ENCODE results near the gene UQCC3.
"Not testable (repeated sequence)": the region's sequence is repeated elsewhere in the genome, so short reads cannot be mapped to it uniquely, and the experiment has no call there.

The UQCC3 gene

DNA sequence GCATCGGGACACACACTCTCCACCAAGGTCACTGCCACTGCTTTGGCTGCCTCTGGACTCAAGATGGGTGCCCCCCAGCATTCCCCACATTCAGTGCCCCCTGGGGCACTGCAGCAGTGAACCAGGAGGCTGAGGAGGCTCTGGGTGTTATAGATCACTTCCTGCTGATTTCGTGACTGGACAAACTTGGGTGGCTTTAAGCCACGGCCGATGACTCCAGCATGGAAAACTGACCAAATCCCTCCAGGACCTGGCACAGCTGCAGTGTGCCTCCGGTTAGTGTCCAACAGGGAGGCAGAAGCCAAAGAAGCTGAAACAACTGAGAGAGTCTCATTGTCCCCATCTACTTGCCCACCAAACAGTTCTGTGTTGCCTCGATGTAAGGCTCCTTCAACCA, 23.9 kb upstream of the UQCC3 start:
- ATAC-seq (ENCODE audit: low read depth) = no peak
- H3K27ac ChIP-seq (ENCODE audit: poor library complexity, severe bottlenecking) = peak overlapping the region; percentile 69

DNA sequence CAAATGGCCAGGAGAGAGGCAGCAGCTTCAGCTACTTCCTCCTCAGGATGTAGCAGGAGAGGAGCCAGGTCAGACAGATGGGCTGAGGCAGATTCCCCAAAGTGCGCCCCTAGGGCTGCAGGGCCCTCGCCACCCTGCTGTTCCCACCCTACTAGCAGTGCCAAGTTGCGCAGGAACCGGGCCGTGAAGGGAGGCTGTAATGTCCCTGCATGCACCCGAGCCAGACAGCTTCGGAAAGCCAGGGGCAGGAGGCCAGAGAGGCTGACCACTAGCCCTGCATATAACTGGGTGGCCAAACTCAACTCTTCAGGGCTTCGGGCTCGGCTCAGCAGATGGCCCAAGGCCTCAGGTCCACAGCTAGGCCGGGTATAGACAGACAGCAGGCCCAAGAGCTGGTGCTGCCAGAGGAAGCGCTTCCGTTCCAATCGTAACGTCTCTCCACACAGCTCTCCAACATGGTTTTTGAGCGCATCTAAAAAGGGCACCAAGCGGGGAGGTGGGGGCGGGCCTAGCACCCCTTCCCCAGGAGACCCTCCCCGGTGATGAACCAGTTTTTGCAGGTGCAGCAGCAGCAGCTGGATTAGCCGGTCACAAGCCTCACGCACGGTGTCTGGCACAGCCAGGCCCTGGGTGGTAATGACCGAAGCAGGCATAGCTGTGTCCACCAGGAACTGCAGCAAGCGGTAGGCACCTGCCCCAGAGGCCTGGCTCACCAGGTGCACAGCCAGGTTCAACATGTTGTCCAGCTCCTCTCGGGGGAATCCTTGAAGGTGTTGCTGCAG, 23.1 kb upstream of the UQCC3 start:
- Histone ChIP-seq H3K27ac (ENCODE audit: poor library complexity, severe bottlenecking) (no peak overlapping the region), H3K9me3 (ENCODE audit: severe bottlenecking) (no peaks in the 10 kb centered on the region), H3K4me1 (ENCODE audit: insufficient read depth, poor library complexity, severe bottlenecking) (no peaks in the 10 kb centered on the region), H3K27me3 (ENCODE audit: insufficient read depth, poor library complexity, severe bottlenecking) (no peaks in the 10 kb centered on the region), H3K4me3 (ENCODE audit: severe bottlenecking) (no peak overlapping the region), H3K36me3 (ENCODE audit: low read depth) (peaks cover 38% of the 10 kb centered on the region)
- DNase-seq (ENCODE audit: low spot score) (no peak), ATAC-seq (ENCODE audit: low read depth) (no peak)
- TF ChIP-seq, protein P1, sequence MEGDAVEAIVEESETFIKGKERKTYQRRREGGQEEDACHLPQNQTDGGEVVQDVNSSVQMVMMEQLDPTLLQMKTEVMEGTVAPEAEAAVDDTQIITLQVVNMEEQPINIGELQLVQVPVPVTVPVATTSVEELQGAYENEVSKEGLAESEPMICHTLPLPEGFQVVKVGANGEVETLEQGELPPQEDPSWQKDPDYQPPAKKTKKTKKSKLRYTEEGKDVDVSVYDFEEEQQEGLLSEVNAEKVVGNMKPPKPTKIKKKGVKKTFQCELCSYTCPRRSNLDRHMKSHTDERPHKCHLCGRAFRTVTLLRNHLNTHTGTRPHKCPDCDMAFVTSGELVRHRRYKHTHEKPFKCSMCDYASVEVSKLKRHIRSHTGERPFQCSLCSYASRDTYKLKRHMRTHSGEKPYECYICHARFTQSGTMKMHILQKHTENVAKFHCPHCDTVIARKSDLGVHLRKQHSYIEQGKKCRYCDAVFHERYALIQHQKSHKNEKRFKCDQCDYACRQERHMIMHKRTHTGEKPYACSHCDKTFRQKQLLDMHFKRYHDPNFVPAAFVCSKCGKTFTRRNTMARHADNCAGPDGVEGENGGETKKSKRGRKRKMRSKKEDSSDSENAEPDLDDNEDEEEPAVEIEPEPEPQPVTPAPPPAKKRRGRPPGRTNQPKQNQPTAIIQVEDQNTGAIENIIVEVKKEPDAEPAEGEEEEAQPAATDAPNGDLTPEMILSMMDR (IDR thresholded peaks at IDR 0.05; ENCODE audit: poor library complexity, severe bottlenecking) = no peak

More for the DNA sequence above, 23.9 kb upstream of the UQCC3 start:
- H3K27me3 ChIP-seq (ENCODE audit: insufficient read depth, poor library complexity, severe bottlenecking) = no peaks in the 10 kb centered on the region
- H3K4me3 ChIP-seq (ENCODE audit: severe bottlenecking) = no peak overlapping the region
- H3K9me3 ChIP-seq (ENCODE audit: severe bottlenecking) = no peaks in the 10 kb centered on the region
- H3K36me3 ChIP-seq (ENCODE audit: low read depth) = peaks cover 45% of the 10 kb centered on the region
- TF ChIP-seq, protein P1 (IDR thresholded peaks at IDR 0.05; ENCODE audit: poor library complexity, severe bottlenecking) = no peak
- no peaks in the 10 kb centered on the region for H3K4me1 ChIP-seq (ENCODE audit: insufficient read depth, poor library complexity, severe bottlenecking)
- no peak for DNase-seq (ENCODE audit: low spot score)

DNA sequence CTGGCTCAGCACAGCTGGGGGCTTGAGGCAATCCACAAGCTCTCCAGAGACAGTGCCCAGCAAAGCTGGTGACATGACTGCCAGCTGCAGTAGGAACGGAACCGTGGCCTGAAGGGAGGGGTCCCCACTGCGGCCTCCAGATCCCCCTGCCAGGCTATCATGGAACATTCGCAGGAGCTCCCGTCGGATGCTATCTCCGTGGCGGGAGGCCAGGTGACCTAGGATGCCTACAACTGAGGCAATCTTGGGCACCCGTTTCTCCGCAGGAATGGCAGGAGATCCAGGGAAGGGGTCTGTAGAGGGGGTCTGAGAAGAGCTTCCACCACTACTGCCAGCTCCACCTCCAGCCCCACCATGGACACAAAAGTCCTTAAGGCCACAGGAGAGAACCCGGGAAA, 22.5 kb upstream of the UQCC3 start:
- Histone ChIP-seq H3K27me3 (ENCODE audit: insufficient read depth, poor library complexity, severe bottlenecking) (no peaks in the 10 kb centered on the region), H3K4me1 (ENCODE audit: insufficient read depth, poor library complexity, severe bottlenecking) (no peaks in the 10 kb centered on the region), H3K9me3 (ENCODE audit: severe bottlenecking) (no peaks in the 10 kb centered on the region), H3K4me3 (ENCODE audit: severe bottlenecking) (no peak overlapping the region), H3K36me3 (ENCODE audit: low read depth) (peaks cover 32% of the 10 kb centered on the region), H3K27ac (ENCODE audit: poor library complexity, severe bottlenecking) (no peak overlapping the region)
- no peak for ATAC-seq (ENCODE audit: low read depth)
- DNase-seq (ENCODE audit: low spot score) = no peak
- TF ChIP-seq, protein P1 (IDR thresholded peaks at IDR 0.05; ENCODE audit: poor library complexity, severe bottlenecking) = no peak

DNA sequence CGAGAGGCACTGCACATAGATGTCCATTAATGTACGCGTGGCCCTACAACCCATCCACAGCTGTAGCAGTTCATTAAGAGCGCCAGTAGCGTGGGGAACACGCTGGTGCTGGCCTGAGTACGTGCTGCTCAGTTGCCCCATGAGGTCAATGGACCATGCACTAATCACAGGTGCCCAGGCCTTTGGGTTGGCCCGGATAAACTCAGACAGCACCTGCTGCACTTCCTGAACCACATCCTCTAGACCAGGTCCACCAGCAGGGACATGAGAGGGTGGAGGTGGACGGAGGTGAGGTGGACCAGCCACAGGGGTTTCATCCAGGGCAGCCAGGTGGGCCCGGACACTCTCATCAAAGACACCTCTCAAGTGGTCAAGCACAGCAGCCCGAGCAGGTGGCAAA, 22.0 kb upstream of the UQCC3 start:
- DNase-seq (ENCODE audit: low spot score) (no peak), ATAC-seq (ENCODE audit: low read depth) (no peak)
- H3K27ac ChIP-seq (ENCODE audit: poor library complexity, severe bottlenecking) = no peak overlapping the region
- TF ChIP-seq, protein P1 (IDR thresholded peaks at IDR 0.05; ENCODE audit: poor library complexity, severe bottlenecking) = no peak
- H3K4me3 ChIP-seq (ENCODE audit: severe bottlenecking) = no peak overlapping the region
- H3K9me3 ChIP-seq (ENCODE audit: severe bottlenecking) = no peaks in the 10 kb centered on the region
- no peaks in the 10 kb centered on the region for H3K27me3 ChIP-seq (ENCODE audit: insufficient read depth, poor library complexity, severe bottlenecking)
- H3K36me3 ChIP-seq (ENCODE audit: low read depth) = peaks cover 27% of the 10 kb centered on the region
- no peaks in the 10 kb centered on the region for H3K4me1 ChIP-seq (ENCODE audit: insufficient read depth, poor library complexity, severe bottlenecking)

DNA sequence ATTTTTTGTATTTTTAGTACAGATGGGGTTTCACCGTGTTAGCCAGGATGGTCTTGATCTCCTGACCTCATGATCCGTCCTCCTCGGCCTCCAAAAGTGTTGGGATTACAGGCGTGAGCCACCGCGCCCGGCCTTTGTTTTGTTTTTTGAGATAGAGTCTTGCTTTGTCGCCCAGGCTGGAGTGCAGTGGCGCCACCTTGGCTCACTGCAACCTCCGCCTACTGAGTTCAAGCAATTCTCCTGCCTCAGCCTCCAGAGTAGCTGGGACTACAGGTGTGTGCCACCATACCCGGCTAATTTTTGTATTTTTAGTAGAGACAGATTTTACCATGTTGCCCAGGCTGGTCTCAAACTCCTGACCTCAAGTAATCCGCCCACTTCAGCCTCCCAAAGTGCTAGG, 21.2 kb upstream of the UQCC3 start:
- H3K4me3 ChIP-seq (ENCODE audit: severe bottlenecking); H3K27ac ChIP-seq (ENCODE audit: poor library complexity, severe bottlenecking); DNase-seq (ENCODE audit: low spot score); ATAC-seq (ENCODE audit: low read depth); H3K9me3 ChIP-seq (ENCODE audit: severe bottlenecking); H3K27me3 ChIP-seq (ENCODE audit: insufficient read depth, poor library complexity, severe bottlenecking); H3K4me1 ChIP-seq (ENCODE audit: insufficient read depth, poor library complexity, severe bottlenecking): not testable (repeated sequence)
- peaks cover 20% of the 10 kb centered on the region for H3K36me3 ChIP-seq (ENCODE audit: low read depth)

All from RWPE2 (cell line).